Measurements from ENCODE around the gene CACNA1A. TPM values are rescaled to one million over a fixed set of nuclear protein-coding genes. Genes with fewer than 3 reads are reported as not detected.

CACNA1A gene
- total RNA-seq, 1 donor from 2014 or later = 23.2 TPM

GRCh38 chr19:13212759-13213330 is 293.4 kb downstream of the CACNA1A start:
- H3K9me3 Mint-ChIP-seq = no peaks in the 10 kb centered on the region
- no peak overlapping the region for H3K4me3 Mint-ChIP-seq
- peaks cover 9% of the 10 kb centered on the region for H3K4me1 Mint-ChIP-seq (ENCODE audit: unreplicated experiment)
- DNase-seq (ENCODE audit: extremely low spot score, unreplicated experiment) = no peak
- no peaks in the 10 kb centered on the region for H3K36me3 Mint-ChIP-seq
- H3K27ac Mint-ChIP-seq = peak overlapping the region; percentile 29
- H3K27me3 Mint-ChIP-seq = no peaks in the 10 kb centered on the region
- peak; percentile 71 for TF ChIP-seq CTCF (conservative IDR thresholded peaks at IDR 0.05)

GRCh38 chr19:13211426-13212308 is 294.6 kb downstream of the CACNA1A start:
- no peak overlapping the region for H3K27ac Mint-ChIP-seq
- no peak overlapping the region for H3K4me3 Mint-ChIP-seq
- no peak for DNase-seq (ENCODE audit: extremely low spot score, unreplicated experiment)
- no peaks in the 10 kb centered on the region for H3K9me3 Mint-ChIP-seq
- no peaks in the 10 kb centered on the region for H3K36me3 Mint-ChIP-seq
- H3K27me3 Mint-ChIP-seq = no peaks in the 10 kb centered on the region
- TF ChIP-seq CTCF (conservative IDR thresholded peaks at IDR 0.05) = no peak
- peaks cover 10% of the 10 kb centered on the region for H3K4me1 Mint-ChIP-seq (ENCODE audit: unreplicated experiment)

DNA sequence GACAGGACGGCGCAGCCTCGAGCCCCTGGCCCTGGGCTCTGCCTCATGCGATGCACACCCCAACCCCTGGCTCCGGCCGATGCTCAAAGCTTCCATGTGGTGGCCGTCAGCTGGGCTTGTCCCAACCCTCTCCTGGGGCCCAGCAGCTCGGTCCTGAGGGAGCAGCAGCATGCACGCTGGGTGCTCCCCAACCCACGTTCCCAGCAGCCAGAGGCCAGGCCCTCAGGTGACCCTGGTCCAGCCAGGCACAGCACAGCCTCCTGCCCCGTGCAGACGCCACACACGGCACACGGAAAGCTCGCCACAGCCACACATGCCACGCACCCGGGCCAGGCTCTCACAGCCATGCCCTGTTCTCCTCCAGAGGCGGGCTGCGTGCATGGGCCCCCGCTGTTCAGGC is 295.3 kb downstream of the CACNA1A start:
- DNase-seq (ENCODE audit: extremely low spot score, unreplicated experiment) = no peak
- H3K4me3 Mint-ChIP-seq = no peak overlapping the region
- H3K27ac Mint-ChIP-seq = no peak overlapping the region
- TF ChIP-seq CTCF (conservative IDR thresholded peaks at IDR 0.05) = no peak
- no peaks in the 10 kb centered on the region for H3K36me3 Mint-ChIP-seq
- no peaks in the 10 kb centered on the region for H3K9me3 Mint-ChIP-seq
- peaks cover 15% of the 10 kb centered on the region for H3K4me1 Mint-ChIP-seq (ENCODE audit: unreplicated experiment)
- no peaks in the 10 kb centered on the region for H3K27me3 Mint-ChIP-seq

- TF ChIP-seq CTCF (conservative IDR thresholded peaks at IDR 0.05) = no peak
- no peaks in the 10 kb centered on the region for H3K36me3 Mint-ChIP-seq
- H3K9me3 Mint-ChIP-seq = no peaks in the 10 kb centered on the region
- H3K4me1 Mint-ChIP-seq (ENCODE audit: unreplicated experiment) = peaks cover 15% of the 10 kb centered on the region
- H3K27me3 Mint-ChIP-seq = no peaks in the 10 kb centered on the region
- H3K27ac Mint-ChIP-seq = no peak overlapping the region
- no peak for DNase-seq (ENCODE audit: extremely low spot score, unreplicated experiment)
- H3K4me3 Mint-ChIP-seq = no peak overlapping the region
Observed at GRCh38 chr19:13210339-13210775, 295.9 kb downstream of the CACNA1A start.

DNA sequence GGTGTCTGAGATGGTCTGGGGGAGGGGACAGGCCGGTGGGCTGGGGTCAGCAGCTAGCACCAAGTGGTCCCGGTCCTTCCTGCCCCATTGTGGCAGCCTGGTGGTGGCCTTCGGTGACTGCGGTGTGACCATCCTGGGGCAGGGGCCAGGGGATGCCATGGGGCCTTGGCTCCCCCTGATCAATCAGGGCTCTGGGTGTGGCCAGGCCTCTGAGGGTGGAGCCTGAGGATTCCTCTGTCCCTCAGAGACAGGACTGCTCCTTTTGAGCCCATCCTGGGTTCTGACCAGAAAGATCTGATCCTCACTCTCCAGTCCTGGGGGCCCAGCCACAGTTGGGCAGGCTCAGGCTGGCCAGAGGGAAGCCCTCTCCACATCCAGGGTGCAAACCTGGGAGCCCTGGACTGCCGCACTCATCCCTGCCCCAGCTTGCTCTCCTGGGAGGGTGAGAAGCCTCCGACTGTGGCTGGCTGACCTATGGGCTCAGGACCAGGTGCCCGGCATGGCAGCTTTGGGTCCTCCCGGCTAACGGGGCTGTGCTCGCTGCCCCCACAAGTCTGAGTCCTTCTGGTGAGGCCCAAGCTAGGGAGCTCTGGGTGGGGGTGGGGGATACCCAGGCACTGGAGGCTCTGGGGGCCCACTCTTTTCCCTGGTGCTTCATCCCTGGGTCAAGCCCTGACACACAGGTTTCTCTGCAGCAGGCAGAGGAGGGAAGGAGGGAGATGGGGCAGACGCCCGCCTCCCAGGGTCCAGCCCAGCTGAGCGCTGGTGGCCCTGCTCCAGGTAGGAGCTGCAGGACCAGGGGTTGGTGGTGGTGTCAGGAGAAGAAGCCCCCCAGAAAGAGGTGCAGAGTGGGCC is 296.6 kb downstream of the CACNA1A start:
- TF ChIP-seq CTCF (conservative IDR thresholded peaks at IDR 0.05) = no peak
- no peak for DNase-seq (ENCODE audit: extremely low spot score, unreplicated experiment)
- H3K9me3 Mint-ChIP-seq = no peaks in the 10 kb centered on the region
- peaks cover 15% of the 10 kb centered on the region for H3K4me1 Mint-ChIP-seq (ENCODE audit: unreplicated experiment)
- H3K27me3 Mint-ChIP-seq = no peaks in the 10 kb centered on the region
- H3K36me3 Mint-ChIP-seq = no peaks in the 10 kb centered on the region
- H3K27ac Mint-ChIP-seq = no peak overlapping the region
- H3K4me3 Mint-ChIP-seq = no peak overlapping the region

All from type B pancreatic cell (in vitro differentiated cells).